UCSD-AML1 (cell line): ENCODE measurements around the gene DNAJC15.
"Not testable (repeated sequence)": the region's sequence is repeated elsewhere in the genome, so short reads cannot be mapped to it uniquely, and the experiment has no call there.

Source experiments
- DNase-seq: peaks from one replicate; lab custom pipeline; 2025; ENCODE audit not compliant: unreplicated experiment; lab: John Stamatoyannopoulos, UW

Gene DNAJC15

GRCh38 chr13:43003729-43004128 is 19.7 kb upstream of the DNAJC15 start:
- DNase-seq: no peak

GRCh38 chr13:43005460-43006236 is 17.7 kb upstream of the DNAJC15 start:
- DNase-seq: no peak

GRCh38 chr13:43006893-43007631 is 16.3 kb upstream of the DNAJC15 start:
- no peak for DNase-seq

- DNase-seq: no peak
Measured at GRCh38 chr13:43008596-43008995, 14.8 kb upstream of the DNAJC15 start.

GRCh38 chr13:43009506-43009905 is 13.9 kb upstream of the DNAJC15 start:
- DNase-seq: no peak

GRCh38 chr13:43014162-43014561 is 9.2 kb upstream of the DNAJC15 start:
- no peak for DNase-seq

- no peak for DNase-seq
Measured at GRCh38 chr13:43016226-43016625, 7.2 kb upstream of the DNAJC15 start.

- no peak for DNase-seq
Measured at GRCh38 chr13:43019811-43020210, 3.6 kb upstream of the DNAJC15 start.

- DNase-seq: no peak
Measured at GRCh38 chr13:43020794-43021193, 2.6 kb upstream of the DNAJC15 start.

GRCh38 chr13:43021926-43022670 is 1.3 kb upstream of the DNAJC15 start:
- no peak for DNase-seq

GRCh38 chr13:43022934-43023288 is 475 bp upstream of the DNAJC15 start:
- DNase-seq: no peak

GRCh38 chr13:43026262-43026661 is 2.9 kb downstream of the DNAJC15 start:
- no peak for DNase-seq

GRCh38 chr13:43030548-43030947 is 7.2 kb downstream of the DNAJC15 start:
- no peak for DNase-seq

GRCh38 chr13:43031881-43032280 is 8.5 kb downstream of the DNAJC15 start:
- DNase-seq: no peak

- no peak for DNase-seq
Measured at GRCh38 chr13:43033038-43033437, 9.7 kb downstream of the DNAJC15 start.

GRCh38 chr13:43036351-43037250 is 13.2 kb downstream of the DNAJC15 start:
- DNase-seq: no peak

GRCh38 chr13:43039966-43040365 is 16.6 kb downstream of the DNAJC15 start:
- no peak for DNase-seq

GRCh38 chr13:43040581-43041368 is 17.4 kb downstream of the DNAJC15 start:
- DNase-seq: not testable (repeated sequence)

GRCh38 chr13:43041369-43041921 is 18.1 kb downstream of the DNAJC15 start:
- DNase-seq: no peak
